22Rv1 (cell line): ENCODE data around the gene APOF.

Experiments used
- ZFX ChIP-seq: fragments of 450-650 bp; IDR thresholded peaks from 2 replicates; pipeline ENCODE4 v1.6.1; 2017; ENCODE audit warnings: antibody characterized with exemption, borderline replicate concordance
- TF ChIP-seq, protein P1 (sequence below): fragments of 450-650 bp; IDR thresholded peaks from 2 replicates; pipeline ENCODE4 v1.5.1; 2017; ENCODE audit warnings: mild to moderate bottlenecking

DNA sequence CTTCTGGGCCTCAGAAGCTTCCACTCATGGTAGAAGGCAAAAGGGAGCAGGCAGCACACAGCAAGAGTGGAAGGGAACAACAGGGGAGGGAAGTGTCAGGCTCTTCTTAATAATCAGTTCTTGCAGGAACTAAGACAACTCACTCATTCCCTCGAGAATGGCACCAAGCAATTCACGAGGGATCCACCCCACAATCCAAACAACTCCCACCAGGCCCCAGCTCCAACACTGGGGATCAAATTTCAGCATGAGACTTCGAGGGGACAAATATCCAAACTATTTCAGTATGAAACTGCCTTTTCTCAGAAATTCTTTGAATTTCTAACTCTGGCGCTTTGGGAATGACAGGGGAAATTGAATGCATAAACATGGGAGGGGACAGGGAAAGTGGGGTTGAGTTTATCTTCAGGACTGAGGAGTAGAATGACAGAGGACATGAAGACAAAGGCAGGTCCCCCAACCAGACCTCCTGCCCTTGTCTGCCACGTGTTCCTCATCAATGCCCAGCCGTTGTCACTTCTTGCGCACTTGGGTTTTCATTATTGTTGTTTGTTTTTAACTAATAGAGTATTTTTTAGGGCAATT, 24.6 kb upstream of the APOF start:
- TF ChIP-seq, protein P1, sequence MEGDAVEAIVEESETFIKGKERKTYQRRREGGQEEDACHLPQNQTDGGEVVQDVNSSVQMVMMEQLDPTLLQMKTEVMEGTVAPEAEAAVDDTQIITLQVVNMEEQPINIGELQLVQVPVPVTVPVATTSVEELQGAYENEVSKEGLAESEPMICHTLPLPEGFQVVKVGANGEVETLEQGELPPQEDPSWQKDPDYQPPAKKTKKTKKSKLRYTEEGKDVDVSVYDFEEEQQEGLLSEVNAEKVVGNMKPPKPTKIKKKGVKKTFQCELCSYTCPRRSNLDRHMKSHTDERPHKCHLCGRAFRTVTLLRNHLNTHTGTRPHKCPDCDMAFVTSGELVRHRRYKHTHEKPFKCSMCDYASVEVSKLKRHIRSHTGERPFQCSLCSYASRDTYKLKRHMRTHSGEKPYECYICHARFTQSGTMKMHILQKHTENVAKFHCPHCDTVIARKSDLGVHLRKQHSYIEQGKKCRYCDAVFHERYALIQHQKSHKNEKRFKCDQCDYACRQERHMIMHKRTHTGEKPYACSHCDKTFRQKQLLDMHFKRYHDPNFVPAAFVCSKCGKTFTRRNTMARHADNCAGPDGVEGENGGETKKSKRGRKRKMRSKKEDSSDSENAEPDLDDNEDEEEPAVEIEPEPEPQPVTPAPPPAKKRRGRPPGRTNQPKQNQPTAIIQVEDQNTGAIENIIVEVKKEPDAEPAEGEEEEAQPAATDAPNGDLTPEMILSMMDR: no peak
- no peak for TF ChIP-seq ZFX
